Fibroblast of skin of scalp (primary cell): ENCODE measurements around the gene ARFGEF2.
"Not testable (repeated sequence)": the region's sequence is repeated elsewhere in the genome, so short reads cannot be mapped to it uniquely, and the experiment has no call there.

Experiments used
- DNase-seq: peaks from one replicate; pipeline ENCODE4 v3.0.0-alpha.2; 2013

The ARFGEF2 gene

DNA sequence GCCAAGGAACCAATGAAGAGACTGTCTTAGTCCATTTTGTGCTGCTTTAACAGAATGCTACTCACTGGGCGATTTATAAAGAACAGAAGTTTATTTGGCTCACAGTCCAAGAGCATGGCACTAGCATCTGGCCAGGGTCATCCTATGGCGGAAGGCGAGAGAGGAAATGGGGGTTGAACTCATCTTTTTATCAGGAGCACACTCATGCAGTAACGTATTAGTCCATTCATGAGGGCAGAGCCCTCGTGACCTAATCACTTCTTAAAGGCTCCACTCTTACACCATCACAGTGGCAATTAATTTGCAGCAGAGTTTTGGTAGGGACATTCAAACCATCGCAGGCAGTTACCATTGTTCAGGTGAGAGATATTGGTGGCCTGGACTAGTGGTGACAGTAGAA, 8.5 kb downstream of the ARFGEF2 start:
- no peak for DNase-seq

DNA sequence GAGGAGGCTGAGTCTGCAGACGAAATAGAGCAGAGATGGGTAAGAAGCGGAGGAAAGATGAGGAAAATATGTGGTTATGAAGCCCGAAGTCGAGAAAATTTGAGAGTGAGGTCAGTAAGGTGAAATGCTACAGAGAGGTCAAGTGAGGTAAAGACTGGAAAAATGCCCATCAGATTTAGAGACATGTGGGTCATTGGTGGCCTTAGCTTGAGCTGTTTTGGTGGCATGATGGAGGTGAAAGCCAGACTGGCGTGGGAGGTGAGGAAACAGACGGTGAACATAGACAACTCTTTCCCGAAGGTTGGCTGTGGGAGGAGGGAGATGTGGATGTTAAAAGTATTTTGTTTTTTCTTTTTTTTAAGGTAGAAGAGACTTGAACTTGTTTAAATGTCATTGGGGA, 9.4 kb downstream of the ARFGEF2 start:
- no peak for DNase-seq

DNA sequence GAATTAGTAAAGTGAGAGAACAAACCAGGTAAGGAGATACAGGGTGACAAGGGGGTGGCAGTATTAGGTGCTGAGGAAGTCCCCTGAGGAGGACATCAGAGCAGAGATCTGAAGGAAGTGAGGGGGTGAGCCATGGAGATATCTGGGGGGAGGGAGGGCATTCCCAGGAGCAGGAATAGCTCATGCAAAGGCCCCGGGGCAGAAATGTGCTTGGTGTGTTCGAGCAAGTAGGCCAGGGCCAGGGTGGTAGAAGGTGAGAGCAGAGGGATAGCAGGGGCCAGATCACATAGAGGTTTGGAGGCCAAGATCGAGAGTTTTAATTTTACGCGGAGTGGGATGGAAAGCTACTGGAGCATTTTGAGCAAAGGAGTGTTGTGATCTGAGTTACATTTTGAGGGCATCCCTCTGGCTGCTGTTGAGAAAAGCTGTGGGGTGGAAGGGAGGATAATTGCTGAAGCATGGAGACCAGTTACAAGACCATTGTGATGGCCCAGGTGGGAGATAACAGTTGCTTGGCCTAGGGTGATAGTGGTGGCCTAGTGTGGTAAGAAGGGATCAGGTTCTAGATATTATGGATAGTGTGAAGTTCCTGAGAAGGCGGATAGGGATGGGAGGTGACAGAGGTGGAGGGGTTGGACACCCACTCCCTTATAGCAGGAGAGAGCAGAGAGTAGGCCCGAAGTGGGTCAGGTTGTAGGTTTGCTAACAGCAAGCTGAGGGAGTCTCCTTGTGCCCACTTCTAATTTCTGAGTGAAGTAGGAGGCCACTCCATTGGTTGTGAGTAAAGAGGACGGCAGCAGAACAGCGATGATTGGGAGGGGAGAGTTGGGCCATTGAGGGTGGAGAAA, 10.2 kb downstream of the ARFGEF2 start:
- DNase-seq: no peak

DNA sequence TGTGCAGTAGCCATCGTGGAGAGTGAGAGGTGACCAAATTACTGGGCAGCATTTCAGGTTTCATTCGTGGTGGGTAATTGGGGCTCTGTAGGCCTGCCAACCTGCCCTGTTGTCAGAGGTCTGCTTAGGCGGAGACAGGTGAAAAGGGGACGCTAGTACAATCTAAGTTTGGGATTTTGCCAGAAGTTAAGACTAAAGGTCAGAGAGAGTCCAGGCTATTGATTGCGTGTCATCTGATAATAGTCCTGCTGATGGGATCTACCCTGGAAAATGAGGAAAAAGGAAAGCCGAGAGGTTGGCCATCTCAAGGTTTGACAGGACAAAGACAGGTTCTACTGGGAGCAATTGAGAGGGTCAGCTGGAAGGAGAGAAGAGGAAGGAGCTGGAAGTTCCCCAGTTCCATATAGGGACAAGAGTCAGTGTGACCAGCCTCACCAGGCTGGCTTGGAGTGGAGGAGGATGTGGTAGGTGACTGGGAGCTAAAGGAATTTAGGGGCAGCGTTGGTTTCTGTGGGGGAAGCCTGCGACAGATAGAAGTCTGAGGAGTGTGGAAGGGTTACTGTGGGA, 10.9 kb downstream of the ARFGEF2 start:
- peak; percentile 72 for DNase-seq

DNA sequence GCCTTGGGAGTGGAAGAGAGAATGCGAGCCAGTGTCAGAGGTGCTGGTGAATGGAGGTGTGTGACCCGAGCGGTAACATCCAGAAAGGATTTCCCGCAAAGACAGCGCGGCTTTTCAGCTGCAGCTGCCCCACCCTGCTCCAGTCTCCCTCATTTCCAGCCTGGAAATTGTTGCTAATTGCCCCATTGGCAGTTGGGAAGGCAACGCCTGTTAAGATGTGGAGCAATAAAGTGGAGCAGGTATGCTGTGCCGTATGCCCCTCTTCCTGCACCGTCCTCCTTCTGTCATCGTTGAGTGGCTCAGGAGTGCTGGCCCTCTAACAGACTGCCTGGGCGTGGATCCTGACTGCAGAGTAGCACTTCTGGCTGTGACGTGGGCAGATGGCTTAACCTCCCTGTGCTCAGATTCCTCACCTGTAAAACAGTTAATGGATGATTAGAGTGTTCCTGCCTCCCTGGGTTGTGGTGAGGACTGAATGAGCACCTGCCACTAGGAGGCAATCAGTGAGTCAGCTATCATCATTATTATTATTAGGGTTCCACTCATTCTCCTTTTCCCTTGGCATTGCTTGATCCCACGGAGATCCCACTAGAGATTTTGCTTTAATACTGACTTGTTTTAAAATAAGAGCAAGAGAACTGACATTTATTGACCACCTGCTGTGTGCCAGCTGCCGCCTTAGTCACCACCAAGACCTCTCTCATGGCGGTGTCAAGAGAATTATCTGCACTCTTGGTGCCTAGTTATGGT, 11.7 kb downstream of the ARFGEF2 start:
- DNase-seq: no peak

DNA sequence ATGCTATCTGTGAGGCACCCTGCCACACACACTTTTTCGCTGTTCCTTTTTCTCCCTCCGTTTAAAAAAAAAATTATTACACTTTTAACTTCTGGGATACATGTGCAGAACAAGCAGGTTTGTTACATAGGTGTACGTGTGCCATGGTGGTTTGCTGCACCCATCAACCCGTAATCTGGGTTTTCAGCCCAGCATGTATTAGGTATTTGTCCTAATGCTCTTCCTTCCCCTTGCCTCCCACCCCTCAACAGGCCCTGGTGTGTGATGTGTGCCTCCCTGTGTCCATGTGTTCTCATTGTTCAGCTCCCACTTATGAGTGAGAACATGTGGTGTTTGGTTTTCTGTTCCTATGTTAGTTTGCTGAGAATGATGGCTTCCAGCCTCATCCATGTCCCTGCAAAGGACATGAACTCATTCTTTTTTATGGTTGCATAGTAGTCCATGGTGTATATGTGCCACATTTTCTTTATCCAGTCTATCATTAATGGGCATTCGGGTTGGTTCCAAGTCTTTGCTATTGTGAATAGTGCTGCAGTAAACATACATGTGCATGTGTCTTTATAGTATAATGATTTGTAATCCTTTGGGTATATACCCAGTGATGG, 12.9 kb downstream of the ARFGEF2 start:
- DNase-seq: not testable (repeated sequence)

DNA sequence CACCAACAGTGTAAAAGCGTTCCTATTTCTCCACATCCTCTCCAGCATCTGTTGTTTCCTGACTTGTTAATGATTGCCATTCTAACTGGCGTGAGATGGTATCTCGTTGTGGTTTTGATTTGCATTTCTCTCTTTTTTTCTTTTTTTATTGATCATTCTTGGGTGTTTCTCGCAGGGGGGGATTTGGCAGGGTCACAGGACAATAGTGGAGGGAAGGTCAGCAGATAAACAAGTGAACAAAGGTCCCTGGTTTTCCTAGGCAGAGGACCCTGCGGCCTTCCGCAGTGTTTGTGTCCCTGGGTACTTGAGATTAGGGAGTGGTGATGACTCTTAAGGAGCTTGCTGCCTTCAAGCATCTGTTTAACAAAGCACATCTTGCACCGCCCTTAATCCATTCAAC, 13.5 kb downstream of the ARFGEF2 start:
- DNase-seq: not testable (repeated sequence)

DNA sequence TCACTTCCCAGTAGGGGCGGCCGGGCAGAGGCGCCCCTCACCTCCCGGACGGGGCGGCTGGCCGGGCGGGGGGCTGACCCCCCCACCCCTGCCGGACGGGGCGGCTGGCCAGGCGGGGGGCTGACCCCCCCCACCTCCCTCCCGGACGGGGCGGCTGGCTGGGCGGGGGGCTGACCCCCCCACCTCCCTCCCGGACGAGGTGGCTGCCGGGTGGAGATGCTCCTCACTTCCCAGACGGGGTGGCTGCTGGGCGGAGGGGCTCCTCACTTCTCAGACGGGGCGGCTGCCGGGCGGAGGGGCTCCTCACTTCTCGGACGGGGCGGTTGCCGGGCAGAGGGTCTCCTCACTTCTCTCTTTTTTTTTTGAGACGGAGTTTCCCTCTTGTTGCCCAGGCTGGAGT, 14.7 kb downstream of the ARFGEF2 start:
- DNase-seq: not testable (repeated sequence)

DNA sequence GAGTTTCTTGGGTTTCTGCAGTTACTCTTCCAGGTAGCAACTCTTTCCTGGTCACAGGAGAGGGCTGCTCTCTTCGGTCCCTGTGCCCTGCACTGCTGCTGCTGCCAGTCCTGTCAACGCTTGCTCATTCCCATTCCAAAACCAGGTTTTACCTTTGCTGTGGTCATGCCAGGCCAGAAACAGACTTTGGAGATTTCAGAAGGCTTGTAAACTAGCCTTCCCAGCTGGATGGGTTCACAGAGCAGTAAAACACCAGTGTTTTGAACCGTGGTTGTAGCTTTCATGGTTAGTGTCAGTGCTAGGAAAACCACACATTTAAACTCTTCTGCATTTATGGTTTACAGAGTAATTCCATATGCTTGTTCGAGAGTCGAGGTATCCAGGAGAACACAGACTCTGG, 16.2 kb downstream of the ARFGEF2 start:
- no peak for DNase-seq

DNA sequence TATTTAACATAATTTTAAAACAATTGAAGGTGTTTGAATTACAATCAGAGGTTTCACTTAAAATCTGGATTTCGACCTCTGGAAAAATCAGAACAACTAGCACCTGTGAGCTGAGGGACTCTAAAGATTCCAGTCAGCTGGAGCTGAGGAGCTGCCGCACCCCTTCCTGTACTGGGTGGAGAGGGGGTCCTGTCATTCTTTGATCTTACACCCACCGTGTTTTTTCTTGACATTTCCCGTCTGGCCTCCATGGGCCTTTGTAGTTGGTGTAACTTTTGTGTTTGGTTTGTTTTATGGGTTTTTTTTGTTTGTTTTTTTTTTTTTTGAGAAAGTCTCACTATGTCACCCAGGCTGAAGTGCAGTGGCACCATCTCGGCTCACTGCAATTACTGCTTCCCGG, 17.2 kb downstream of the ARFGEF2 start:
- DNase-seq: no peak

DNA sequence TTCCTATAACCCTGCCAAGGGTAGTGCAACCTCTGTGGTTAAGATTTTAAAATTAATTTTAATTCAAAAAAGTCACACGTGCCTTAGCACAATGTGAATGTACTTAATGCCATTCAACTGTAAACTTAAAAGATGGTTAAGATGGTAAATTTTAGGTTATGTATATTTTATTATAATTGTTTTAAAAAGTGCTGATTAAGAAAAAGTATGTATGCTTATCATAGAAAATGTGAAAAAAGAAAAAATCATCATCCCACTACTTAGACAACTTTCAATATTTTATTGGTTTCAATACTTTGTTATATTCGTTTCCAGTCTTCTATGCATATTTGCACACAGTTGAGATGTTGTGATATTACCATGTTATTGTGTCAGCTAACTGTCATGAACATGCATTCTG, 18.7 kb downstream of the ARFGEF2 start:
- no peak for DNase-seq

DNA sequence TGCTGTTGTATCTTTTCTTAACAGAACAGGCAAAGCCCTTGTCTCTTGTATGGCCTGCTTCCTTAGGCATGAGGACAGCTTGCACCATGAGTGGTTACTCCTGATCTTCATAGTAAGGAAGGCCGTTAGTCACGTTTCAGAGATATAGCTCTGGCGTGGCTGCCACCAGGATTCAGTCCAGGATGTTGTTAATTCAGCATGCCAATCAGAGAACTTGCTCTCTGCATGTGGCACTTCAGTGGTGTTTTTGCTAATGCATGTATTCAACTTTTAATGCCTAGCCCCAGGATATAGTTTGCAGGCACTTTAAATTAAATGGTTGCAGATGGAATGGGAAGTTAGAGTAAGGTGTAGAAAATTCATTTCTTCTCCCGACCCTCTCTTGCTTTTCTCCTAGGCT, 20.0 kb downstream of the ARFGEF2 start:
- DNase-seq: no peak

DNA sequence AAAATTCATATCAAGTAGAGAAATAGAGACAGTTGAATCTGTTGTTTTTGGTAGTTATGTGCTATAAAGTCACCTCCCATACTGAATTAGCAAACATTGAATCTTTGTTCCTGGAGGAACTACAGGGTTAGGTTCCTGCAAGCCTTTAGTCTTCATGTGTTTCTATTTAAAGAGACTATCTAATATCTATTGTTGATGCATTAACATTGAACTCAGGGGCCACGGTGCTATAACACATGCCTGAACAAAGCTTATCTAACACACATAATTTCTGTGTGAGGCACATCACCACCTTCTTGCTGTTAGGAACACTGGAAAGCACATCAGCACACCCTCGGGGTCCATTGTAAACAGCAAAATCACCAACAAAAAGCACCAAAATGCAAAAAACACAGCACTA, 21.2 kb downstream of the ARFGEF2 start:
- no peak for DNase-seq

DNA sequence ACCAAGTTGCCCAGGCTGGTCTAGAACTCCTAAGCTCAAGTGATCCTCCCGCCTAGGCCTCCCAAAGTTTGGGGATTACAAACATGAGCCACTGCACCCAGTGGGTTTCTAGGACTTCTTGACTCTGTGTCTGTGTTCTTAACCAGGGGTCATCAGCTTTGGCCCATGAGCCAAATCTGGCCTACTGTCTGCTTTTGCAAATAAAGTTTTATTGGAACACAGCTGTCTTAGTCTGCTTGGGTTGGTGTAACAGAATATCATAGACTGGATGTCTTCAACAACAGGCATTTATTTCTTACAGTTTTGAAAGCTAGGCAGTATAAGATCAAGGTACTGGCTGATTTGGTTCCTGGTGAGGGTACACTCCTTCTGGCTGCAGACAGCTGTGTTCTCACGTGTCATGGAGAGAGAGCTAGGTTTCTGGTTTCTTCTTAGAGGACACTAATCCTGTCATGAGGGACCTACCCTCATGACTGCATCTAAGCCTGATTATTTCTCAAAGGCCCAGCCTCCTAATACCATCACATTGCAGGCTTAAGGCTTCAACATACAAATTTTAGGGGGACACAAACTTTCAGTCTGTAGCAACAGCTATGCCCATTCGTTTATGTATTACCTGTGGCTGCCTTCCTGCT, 23.3 kb downstream of the ARFGEF2 start:
- no peak for DNase-seq

DNA sequence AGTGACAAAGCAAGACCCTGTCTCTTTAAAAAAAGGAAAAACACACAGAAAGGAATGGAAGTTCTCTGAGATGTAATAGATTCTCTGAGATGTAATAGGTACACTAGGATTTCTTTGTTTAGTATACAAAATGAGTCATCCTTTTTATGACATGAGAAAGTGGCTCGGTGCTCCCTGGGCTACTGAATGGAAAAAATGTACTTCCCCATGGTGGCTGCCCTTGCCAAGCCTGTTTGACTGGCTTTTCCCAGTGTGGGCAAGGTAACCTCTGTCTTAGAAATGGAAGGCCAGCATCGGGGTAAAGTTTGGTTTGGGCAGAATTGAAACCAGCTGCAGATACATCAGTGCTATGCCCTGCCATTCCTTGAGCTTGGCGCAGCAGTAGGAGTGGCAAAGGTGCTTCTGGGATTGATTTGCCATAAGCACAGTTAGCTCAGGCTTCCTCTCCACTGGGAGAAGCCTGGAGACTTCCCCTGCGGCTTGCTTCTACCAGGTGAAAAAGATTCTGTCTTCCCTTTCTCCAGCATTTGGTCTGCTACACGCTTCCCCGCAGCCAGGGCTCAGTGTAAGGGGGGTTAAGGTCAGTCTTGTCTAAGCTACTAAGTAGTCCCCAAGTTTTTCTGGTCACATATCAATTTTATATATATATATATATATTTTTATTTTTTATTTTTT, 24.5 kb downstream of the ARFGEF2 start:
- no peak for DNase-seq

DNA sequence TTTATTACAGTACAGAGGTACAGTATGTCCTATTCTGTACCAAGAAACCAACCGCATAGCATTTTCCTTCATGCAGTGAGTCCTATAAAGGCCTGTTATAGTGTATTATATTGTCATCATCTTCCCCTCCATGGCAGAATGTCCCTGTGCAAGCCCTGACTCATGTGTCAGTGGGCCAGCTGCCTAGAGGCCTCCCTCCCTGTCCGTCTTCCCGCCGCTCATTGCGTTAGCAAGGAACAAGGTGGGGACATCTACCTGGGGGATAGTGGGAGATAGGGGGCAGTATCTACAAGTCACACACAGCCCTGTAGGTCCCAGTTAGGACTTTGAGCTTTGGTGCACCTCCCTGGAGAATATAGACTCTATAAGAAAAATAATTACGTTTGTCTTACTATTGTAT, 27.1 kb downstream of the ARFGEF2 start:
- DNase-seq: no peak

DNA sequence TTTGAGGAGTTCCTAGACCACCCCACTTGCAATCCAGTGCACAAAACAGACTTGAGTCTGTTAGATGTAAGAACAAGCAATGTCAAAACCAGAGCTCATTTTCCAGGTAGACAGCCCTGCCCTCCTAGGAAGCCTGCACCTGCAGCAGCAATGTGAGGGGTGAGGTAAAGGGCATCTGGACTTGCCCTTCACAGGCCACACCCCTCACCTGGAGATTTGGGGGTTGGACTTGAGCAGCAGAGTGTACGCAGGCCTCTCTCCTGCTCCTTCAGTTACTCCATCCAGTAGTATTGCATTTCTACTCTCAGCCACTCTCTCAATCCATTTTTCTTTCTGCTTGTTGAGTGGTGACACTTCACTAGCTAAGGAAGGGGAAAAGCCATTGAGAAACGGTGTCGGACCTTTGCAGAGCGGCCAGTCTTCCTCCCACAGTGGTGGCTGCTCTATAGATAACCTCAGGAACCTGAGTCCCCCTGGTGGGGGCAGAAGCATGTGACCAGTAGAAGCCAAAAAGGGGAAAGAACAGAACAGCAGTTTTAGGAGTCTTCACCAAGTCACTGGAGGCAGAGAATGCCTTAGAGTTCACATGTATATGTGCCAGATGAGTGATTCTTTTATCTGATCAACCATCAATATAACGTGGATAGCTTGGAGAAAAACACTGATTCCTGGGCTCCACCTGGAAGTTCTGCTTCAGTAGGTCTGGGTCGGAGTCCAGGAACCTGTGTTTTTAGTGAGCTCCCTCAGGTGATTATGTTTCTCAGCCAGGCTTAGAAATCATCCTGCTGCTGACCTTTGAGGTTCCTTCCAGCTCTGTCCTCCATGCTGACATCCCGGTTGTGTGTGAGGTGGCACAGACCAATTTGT, 28.0 kb downstream of the ARFGEF2 start:
- DNase-seq: no peak

DNA sequence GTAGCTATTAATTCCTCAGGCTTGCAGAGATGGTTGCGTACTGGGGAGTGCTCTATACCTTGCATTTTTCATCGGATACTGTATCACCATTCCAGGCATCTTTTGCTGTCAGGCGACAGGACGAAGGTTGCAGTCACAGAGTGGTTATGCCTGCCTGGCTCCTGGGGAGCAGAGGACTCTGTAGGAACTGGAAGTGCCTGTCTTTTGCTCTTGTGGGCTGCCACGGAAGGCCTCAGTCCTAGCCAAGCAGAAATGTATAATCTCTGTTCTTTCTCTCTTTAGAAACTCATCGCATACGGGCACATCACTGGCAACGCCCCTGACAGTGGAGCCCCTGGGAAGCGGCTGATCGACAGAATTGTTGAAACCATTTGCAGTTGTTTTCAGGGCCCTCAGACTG, 29.5 kb downstream of the ARFGEF2 start:
- DNase-seq: no peak

DNA sequence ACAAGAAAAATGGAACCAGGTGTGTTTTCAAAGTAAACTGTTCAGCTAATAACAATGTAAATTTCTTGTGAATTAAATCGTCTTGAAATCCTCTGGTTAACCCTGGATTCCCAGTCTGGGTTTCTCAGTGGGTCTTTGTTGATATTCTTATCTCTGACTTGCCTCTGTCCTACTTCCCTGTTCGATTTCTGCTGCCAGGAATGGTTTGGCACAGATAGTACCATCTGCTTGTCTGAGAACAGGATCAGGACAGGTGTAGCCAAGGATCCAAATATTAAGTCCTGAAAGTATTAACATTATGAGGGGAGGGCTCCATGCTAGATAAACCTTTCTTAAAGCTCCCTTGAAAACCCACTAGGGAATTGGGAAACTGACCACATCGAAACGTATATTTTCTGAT, 30.1 kb downstream of the ARFGEF2 start:
- no peak for DNase-seq

DNA sequence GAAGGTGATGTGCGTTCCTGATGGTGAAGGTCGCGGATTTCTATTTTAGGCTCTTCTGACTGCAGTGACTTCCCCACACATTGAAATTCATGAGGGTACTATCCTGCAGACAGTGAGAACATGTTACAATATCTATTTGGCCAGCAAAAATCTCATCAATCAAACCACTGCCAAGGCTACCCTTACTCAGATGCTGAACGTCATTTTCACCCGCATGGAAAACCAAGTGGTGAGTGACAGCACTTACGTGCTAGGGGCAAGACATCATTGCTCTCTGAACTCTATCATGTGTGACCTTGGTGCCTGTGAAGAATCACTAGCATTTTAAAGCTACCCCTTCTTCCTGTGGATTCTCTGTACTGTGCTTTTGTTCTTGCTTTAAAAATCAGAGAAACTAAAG, 31.1 kb downstream of the ARFGEF2 start:
- DNase-seq: no peak

DNA sequence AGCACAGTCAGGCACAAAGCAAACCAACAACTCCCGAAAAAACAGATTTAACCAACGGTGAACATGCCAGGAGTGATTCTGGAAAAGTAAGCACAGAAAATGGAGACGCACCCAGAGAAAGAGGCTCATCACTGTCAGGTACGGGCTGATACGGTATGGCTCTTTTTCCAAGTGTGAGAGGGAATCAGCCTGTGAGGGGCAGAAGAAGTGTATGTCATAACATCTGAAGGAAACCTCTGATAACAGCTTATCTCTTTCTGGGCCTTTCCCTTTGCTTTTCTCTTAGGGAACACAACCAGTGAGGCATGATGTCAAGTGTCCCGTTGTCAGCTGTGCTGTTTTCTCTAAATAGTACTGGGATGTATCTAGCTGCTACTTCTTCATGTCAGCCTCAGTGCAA, 32.1 kb downstream of the ARFGEF2 start:
- no peak for DNase-seq
